ENCODE data around the gene MED15. TPM values are rescaled to one million over a fixed set of nuclear protein-coding genes. Genes with fewer than 3 reads are reported as not detected.

Gene MED15
- total and polyA plus RNA-seq, 10 of the 15 experiments (the other 5 are each of a cell fraction or from before 2014, with no cell fraction given): 1.4 to 75.2 (median 26.9) TPM

DNA sequence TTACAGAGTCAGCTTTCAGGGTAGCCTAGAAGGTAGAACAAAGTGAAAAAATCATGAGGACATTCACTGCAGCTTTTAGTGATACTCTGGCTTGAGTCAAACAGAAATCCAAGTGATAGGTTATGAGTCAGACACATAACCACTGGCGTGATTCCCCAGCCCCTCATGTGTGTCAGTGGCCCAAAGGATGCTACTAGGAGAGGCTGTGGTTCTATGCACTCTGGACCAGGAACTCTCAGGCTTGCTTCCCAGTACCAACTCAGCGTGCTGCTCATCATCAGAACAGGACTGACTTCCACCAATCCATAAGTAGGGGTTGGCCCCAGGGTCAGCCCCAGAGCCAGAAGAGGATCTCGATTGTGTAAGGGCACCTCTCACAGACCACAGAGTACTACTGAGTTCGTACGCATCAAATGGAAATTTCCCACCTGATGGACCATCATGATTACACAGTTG lies 116.8 kb downstream of the MED15 start (continued):
- TF ChIP-seq SIX5 (IDR thresholded peaks at IDR 0.05; ENCODE audit: low read depth, low read length, severe bottlenecking): no peak
- TF ChIP-seq JUND (IDR thresholded peaks at IDR 0.05; ENCODE audit: low read depth, low read length): peak; percentile 76; the same call in 1 of the 2 replicates

DNA sequence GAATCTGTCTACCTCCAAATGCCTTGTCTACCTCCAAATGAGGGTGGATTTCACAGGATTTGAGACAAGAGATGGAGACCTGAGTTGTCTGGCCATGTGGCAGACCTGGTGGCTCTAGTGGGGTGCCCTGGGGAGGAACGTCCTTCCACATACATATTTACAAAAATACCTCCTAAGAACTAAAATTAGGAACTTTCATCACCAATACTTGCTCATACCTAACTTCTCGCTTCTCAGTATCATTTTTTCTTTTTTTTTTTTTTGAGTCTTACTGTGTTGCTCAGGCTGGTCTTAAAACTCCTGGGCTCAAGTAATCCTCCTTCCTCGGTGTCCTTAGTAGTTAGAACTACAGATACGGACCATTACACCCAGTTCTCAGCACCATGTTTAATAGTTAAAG lies 117.9 kb downstream of the MED15 start:
- Histone ChIP-seq H3K9ac (ENCODE audit: control insufficient read depth, insufficient read depth, low read length) (peak overlapping the region; percentile 53; the same call in 1 of the 2 replicates), H3K9me3 (replicated peaks; ENCODE audit: control insufficient read depth, insufficient read depth, low read length) (no peaks in the 10 kb centered on the region), H3K4me3 (no peak overlapping the region), H2AFZ (ENCODE audit: control insufficient read depth, low read depth, low read length) (no peak overlapping the region; the same call in 1 of the 2 replicates), H3K4me1 (ENCODE audit: control insufficient read depth, insufficient read depth, low read length) (peaks cover 34% of the 10 kb centered on the region), H3K27me3 (replicated peaks in 1 of 2; ENCODE audit: control insufficient read depth in 2 of 2, insufficient read depth in 2 of 2, low read length in 1 of 2) (no peaks in the 10 kb centered on the region), H4K20me1 (ENCODE audit: control insufficient read depth, insufficient read depth) (no peaks in the 10 kb centered on the region), H3K79me2 (ENCODE audit: control insufficient read depth, insufficient read depth, low read length) (no peaks in the 10 kb centered on the region), H3K4me2 (ENCODE audit: control insufficient read depth, insufficient read depth) (peak overlapping the region; percentile 68), H3K36me3 (ENCODE audit: control insufficient read depth in 2 of 2, insufficient read depth in 2 of 2, low read length in 1 of 2) (no peaks in the 10 kb centered on the region), H3K27ac (ENCODE audit: control insufficient read depth, insufficient read depth) (peak overlapping the region; percentile 89)
- ChIA-PET RAD21 (ENCODE audit: unreplicated experiment) (interaction anchor here (1.1 kb wide), 1 partner anchor 10 kb away, joined by 3 read pairs; no protein-coding TSS in a partner anchor), CTCF (interaction anchor here (1.0 to 1.4 kb wide), 2 partner anchors 17 to 19 kb away, joined by 3 to 5 read pairs; no protein-coding TSS in a partner anchor), POLR2A (no interaction called here), SMC1A (ENCODE audit: uncharacterized antibody, unreplicated experiment) (no interaction called here)
- WGBS (ENCODE audit: insufficient coverage, insufficient replicate concordance, low lambda C conversion rate, missing lambda C conversion rate): 0% methylated on average over 4 of the region's 4 CpGs
- no TSS peak for BruUV-seq (replicated peaks)
- DNase-seq (ENCODE audit: low read depth, low spot score) (peak; percentile 27), ATAC-seq (peak; percentile 59), FAIRE-seq (no peak)
- in situ Hi-C loops (cut with MboI): no loop called here
- intact Hi-C loops (cut with micrococcal nuclease; ENCODE audit: unreplicated experiment): loop anchor here (2.0 kb wide), 1 partner anchor 16 kb away; no protein-coding TSS in a partner anchor
- TF ChIP-seq JUND (IDR thresholded peaks at IDR 0.05; ENCODE audit: low read depth, low read length): no peak
- peak; percentile 81; the same call in 1 of the 2 replicates for TF ChIP-seq MTA3 (IDR thresholded peaks at IDR 0.05; ENCODE audit: borderline replicate concordance, low read length)
- TF ChIP-seq STAT3 (IDR thresholded peaks at IDR 0.05; ENCODE audit: low read depth, low read length): 0 out of 2 replicates have a peak, but pooled peaks have one; percentile 58
- TF ChIP-seq GABPA (IDR thresholded peaks at IDR 0.05; ENCODE audit: low read depth): 0 out of 2 replicates have a peak, but pooled peaks have one; percentile 6
- peak; percentile 55; the same call in 1 of the 2 replicates for TF ChIP-seq RUNX3 (IDR thresholded peaks at IDR 0.05; ENCODE audit: low read length)
- peak; percentile 35; the same call in 1 of the 2 replicates for TF ChIP-seq TBL1XR1 (IDR thresholded peaks at IDR 0.05; ENCODE audit: low read depth, low read length)
- 0 out of 2 replicates have a peak, but pooled peaks have one; percentile 48 for TF ChIP-seq IRF4 (IDR thresholded peaks at IDR 0.05; ENCODE audit: low read depth, low read length)
- no peak for TF ChIP-seq TARDBP (IDR thresholded peaks at IDR 0.05; ENCODE audit: borderline replicate concordance)
- peak; percentile 61 for TF ChIP-seq MEF2B (IDR thresholded peaks at IDR 0.05; ENCODE audit: partially characterized antibody, poor library complexity, severe bottlenecking)
- peak; percentile 51; the same call in 1 of the 2 replicates for TF ChIP-seq ZBED1 (IDR thresholded peaks at IDR 0.05; ENCODE audit: borderline replicate concordance)
- peak; percentile 89 for TF ChIP-seq JUNB (IDR thresholded peaks at IDR 0.05)
- TF ChIP-seq, protein P1, sequence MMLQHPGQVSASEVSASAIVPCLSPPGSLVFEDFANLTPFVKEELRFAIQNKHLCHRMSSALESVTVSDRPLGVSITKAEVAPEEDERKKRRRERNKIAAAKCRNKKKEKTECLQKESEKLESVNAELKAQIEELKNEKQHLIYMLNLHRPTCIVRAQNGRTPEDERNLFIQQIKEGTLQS (IDR thresholded peaks at IDR 0.05; ENCODE audit: borderline replicate concordance, extremely low read depth, low read depth, low read length): no peak
- TF ChIP-seq ZNF384 (IDR thresholded peaks at IDR 0.05; ENCODE audit: borderline replicate concordance, low read depth, low read length): peak; percentile 77
- peak; percentile 76 for TF ChIP-seq ATF7 (IDR thresholded peaks at IDR 0.05; ENCODE audit: low read depth)
- 0 out of 4 replicates have a peak, but pooled peaks of 1 of the 2 experiments have one; percentile 9 for TF ChIP-seq BHLHE40 (IDR thresholded peaks at IDR 0.05; ENCODE audit: borderline replicate concordance in 1 of 2, low read depth in 2 of 2, low read length in 1 of 2)
- TF ChIP-seq NFXL1 (IDR thresholded peaks at IDR 0.05; ENCODE audit: borderline replicate concordance): no peak
- TF ChIP-seq MEF2A (IDR thresholded peaks at IDR 0.05; ENCODE audit: insufficient read depth, low read depth, low read length): peak; percentile 95
- TF ChIP-seq IKZF2 (IDR thresholded peaks at IDR 0.05): peak in 1 of 2 experiments; percentile 50; a peak in 3 of 4 replicates
- peak in 1 of 2 experiments; percentile 43; a peak in 2 of 4 replicates for TF ChIP-seq EP300 (IDR thresholded peaks at IDR 0.05; ENCODE audit: borderline replicate concordance in 1 of 2, control insufficient read depth in 1 of 2, low read depth in 2 of 2, low read length in 2 of 2)
- TF ChIP-seq BCL11A (IDR thresholded peaks at IDR 0.05; ENCODE audit: low read depth, low read length): peak; percentile 44
- TF ChIP-seq, protein P2, sequence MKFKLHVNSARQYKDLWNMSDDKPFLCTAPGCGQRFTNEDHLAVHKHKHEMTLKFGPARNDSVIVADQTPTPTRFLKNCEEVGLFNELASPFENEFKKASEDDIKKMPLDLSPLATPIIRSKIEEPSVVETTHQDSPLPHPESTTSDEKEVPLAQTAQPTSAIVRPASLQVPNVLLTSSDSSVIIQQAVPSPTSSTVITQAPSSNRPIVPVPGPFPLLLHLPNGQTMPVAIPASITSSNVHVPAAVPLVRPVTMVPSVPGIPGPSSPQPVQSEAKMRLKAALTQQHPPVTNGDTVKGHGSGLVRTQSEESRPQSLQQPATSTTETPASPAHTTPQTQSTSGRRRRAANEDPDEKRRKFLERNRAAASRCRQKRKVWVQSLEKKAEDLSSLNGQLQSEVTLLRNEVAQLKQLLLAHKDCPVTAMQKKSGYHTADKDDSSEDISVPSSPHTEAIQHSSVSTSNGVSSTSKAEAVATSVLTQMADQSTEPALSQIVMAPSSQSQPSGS (IDR thresholded peaks at IDR 0.05; ENCODE audit: low read length): peak; percentile 85
- TF ChIP-seq CREM (IDR thresholded peaks at IDR 0.05; ENCODE audit: low read depth): peak; percentile 56; the same call in 1 of the 2 replicates

All from GM12878 (cell line).